GM19351 (cell line): ENCODE results near the gene GPM6B.
"Not testable (repeated sequence)": the region's sequence is repeated elsewhere in the genome, so short reads cannot be mapped to it uniquely, and the experiment has no call there.

Experiments used
- ATAC-seq: cut with Tn5 transposase; IDR thresholded peaks from one replicate; pipeline ENCODE4 v1.9.1; 2021; ENCODE audit warnings: mild to moderate bottlenecking, moderate library complexity; ENCODE audit not compliant: unreplicated experiment

Gene GPM6B

DNA sequence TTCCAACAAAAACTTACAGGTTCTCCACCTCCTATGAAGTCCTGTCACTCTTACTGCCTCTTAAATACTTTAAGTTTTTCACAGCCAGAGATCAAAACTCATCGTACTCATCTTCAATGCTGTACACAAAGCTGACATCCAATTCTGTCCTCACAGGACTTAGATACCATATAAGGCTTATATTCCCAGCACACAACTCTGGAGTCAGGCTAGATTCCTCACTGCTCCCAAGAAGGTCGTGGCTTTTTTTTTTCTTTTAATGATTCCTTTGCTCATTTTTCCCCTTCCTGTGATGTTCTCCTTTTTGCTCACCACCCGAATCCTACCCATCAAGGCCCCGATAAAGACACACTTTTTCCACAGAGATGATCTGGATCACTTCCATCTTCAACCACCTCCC is 83.4 kb downstream of the GPM6B start:
- ATAC-seq, result no peak

- no peak for ATAC-seq
These were observed 84.4 kb downstream of the GPM6B start for GRCh38 chrX:13732246-13733067.

DNA sequence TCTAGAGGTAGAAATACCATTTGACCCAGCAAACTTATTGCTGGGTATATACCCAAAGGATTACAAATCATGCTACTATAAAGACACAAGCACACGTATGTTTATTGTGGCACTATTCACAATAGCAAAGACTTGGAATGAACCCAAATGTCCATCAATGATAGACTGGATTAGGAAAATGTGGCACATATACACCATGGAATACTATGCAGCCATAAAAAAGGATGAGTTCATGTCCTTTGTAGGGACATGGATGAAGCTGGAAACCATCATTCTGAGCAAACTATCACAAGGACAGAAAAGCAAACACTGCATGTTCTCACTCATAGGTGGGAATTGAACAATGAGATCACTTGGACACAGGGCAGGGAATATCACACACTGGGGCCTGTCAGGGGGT is 86.4 kb downstream of the GPM6B start:
- ATAC-seq, result not testable (repeated sequence)

DNA sequence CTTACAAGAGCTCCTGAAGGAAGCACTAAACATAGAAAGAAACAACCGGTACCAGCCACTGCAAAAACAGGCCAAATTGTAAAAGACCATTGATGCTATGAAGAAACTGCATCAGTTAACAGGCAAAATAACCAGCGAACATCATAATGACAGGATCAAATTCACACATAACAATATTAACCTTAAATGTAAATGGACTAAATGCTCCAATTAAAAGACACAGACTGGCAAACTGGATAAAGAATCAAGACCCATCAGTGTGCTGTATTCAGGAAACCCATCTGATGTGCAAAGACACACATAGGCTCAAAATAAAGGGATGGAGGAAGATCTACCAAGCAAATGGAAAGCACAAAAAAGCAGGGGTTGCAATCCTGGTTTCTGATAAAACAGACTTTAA is 90.3 kb downstream of the GPM6B start:
- ATAC-seq, result not testable (repeated sequence)

DNA sequence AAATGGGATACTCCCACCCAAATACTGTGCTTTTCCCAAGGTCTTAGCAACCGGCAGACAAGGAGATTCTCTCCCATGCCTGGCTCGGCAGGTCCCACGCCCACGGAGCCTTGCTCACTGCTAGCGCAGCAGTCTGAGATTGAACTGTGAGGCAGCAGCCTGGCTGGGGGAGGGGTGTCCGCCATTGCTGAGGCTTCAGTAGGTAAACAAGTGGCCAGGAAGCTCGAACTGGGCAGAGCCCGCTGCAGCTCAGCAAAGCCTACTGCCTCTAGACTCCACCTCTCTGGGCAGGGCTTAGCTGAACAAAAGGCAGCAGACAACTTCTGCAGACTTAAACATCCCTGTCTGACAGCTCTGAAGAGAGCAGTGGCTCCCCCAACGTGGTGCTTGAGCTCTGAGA is 92.0 kb downstream of the GPM6B start:
- not testable (repeated sequence) for ATAC-seq

- no peak for ATAC-seq
These were observed 94.9 kb downstream of the GPM6B start for GRCh38 chrX:13721819-13722519.

DNA sequence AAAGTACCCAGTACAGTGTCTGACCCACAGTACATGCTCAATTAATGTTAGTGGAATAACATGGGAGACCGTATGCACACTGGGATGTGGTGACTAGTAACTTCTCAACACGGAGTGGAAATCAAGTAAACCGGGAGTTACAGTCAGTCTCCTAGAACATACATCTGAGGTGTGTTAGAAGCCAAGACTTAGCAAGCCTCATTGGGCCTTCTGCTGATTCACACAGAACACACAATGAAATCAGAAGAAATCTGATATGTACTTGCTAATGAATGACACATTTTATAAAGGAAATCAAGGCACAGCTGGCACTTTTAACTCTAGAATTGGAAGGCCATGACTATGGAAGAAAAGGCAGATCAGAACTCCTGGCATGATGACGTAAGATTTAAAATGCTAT is 95.5 kb downstream of the GPM6B start:
- ATAC-seq, result no peak
